DOHH2 (cell line): ENCODE results near the gene COA6.

Experiments used
- H3F3A ChIP-seq: fragments of 200-600 bp; sonication (generic), shearing (Covaris generic); 2 replicates; pipeline ENCODE4 v1.6.0; 2016; ENCODE audit warnings: antibody characterized with exemption, mild to moderate bottlenecking; ENCODE audit not compliant: control insufficient read depth, insufficient read depth
- H3K27ac ChIP-seq: fragments of 200-600 bp; sonication (generic); 2 replicates; pipeline ENCODE4 v1.5.1; 2014; ENCODE audit warnings: low read depth, mild to moderate bottlenecking, low read length, moderate library complexity
- H3K27me3 ChIP-seq: fragments of 200-600 bp; sonication (generic); 2 replicates; pipeline ENCODE4 v1.6.1; 2014; ENCODE audit warnings: mild to moderate bottlenecking, low read length, mixed read lengths; ENCODE audit not compliant: control insufficient read depth
- H3K36me3 ChIP-seq: fragments of 200-600 bp; sonication (generic); 2 replicates; pipeline ENCODE4 v1.6.1; 2014; ENCODE audit warnings: mild to moderate bottlenecking, low read length, moderate library complexity, mixed read lengths; ENCODE audit not compliant: control insufficient read depth
- H3K4me1 ChIP-seq: fragments of 200-600 bp; sonication (generic); 2 replicates; pipeline ENCODE4 v1.6.1; 2014; ENCODE audit warnings: mild to moderate bottlenecking, low read length, mixed read lengths; ENCODE audit not compliant: control insufficient read depth
- H3K4me2 ChIP-seq: fragments of 200-600 bp; sonication (generic); 2 replicates; pipeline ENCODE4 v1.6.0; 2014; ENCODE audit warnings: mild to moderate bottlenecking, low read length, moderate library complexity
- H3K4me3 ChIP-seq: fragments of 200-600 bp; sonication (generic); 2 replicates; pipeline ENCODE4 v1.5.1; 2014; ENCODE audit warnings: mild to moderate bottlenecking, low read length, mixed read lengths
- H3K79me2 ChIP-seq: fragments of 200-600 bp; sonication (generic); 2 replicates; pipeline ENCODE4 v1.6.1; 2014; ENCODE audit warnings: mild to moderate bottlenecking, low read length, mixed read lengths; ENCODE audit not compliant: control insufficient read depth
- H3K9me2 ChIP-seq: fragments of 200-600 bp; sonication (generic); replicated peaks from 2 replicates; pipeline ENCODE4 v1.6.1; 2014; ENCODE audit warnings: mild to moderate bottlenecking, low read length, mixed read lengths; ENCODE audit not compliant: control insufficient read depth
- H3K9me3 ChIP-seq: fragments of 200-600 bp; sonication (generic); 2 replicates; pipeline ENCODE4 v1.6.1; 2014; ENCODE audit warnings: antibody characterized with exemption, low read length, mixed read lengths; ENCODE audit not compliant: control insufficient read depth, insufficient read depth
- H4K20me1 ChIP-seq: fragments of 200-600 bp; sonication (generic); 2 replicates; pipeline ENCODE4 v1.6.0; 2014; ENCODE audit warnings: low read depth, mild to moderate bottlenecking, antibody characterized with exemption, low read length, moderate library complexity; ENCODE audit not compliant: control insufficient read depth, insufficient read depth
- EZH2phosphoT487 ChIP-seq: fragments of 200-600 bp; sonication (generic); IDR thresholded peaks from 2 replicates; pipeline ENCODE4 v1.6.1; 2017; ENCODE audit warnings: borderline replicate concordance, mild to moderate bottlenecking, antibody characterized with exemption, low read length, moderate library complexity, mixed read lengths
- TF ChIP-seq, protein P1 (sequence below): fragments of 200-600 bp; sonication (generic); IDR thresholded peaks from one replicate; pipeline ENCODE4 v1.5.1; 2014; ENCODE audit warnings: antibody characterized with exemption, mild to moderate bottlenecking, low read depth, low read length; ENCODE audit not compliant: poor library complexity, severe bottlenecking

The COA6 gene

DNA sequence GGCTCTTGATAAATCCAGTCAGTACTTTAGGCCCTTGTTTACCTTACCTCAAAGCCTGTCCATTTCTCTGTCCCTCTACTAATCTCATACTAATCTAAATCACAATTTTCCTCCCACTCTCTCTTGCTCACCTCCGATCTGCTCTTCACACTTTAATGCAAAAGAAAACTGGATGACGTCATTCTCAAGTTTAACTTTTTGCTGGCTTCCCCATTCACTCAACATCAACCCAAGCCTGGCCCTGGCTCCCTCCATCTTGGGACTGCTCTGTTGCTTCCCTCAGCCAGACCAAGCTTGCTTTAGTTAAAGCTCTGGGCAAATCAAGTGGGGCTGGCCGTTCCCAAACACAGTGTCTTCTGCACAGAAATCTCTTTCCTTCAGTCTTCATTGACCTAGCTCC, 29.7 kb downstream of the COA6 start:
- Histone ChIP-seq H3K4me2 (no peak overlapping the region), H4K20me1 (no peaks in the 10 kb centered on the region), H3K4me3 (no peak overlapping the region), H3K4me1 (peaks cover 15% of the 10 kb centered on the region), H3K36me3 (peaks cover 6% of the 10 kb centered on the region; the same call in 1 of the 2 replicates), H3K9me3 (no peaks in the 10 kb centered on the region), H3F3A (peaks cover 3% of the 10 kb centered on the region; the same call in 1 of the 2 replicates), H3K79me2 (no peaks in the 10 kb centered on the region), H3K27me3 (no peaks in the 10 kb centered on the region), H3K27ac (no peak overlapping the region), H3K9me2 (no peaks in the 10 kb centered on the region)
- TF ChIP-seq, protein P1, sequence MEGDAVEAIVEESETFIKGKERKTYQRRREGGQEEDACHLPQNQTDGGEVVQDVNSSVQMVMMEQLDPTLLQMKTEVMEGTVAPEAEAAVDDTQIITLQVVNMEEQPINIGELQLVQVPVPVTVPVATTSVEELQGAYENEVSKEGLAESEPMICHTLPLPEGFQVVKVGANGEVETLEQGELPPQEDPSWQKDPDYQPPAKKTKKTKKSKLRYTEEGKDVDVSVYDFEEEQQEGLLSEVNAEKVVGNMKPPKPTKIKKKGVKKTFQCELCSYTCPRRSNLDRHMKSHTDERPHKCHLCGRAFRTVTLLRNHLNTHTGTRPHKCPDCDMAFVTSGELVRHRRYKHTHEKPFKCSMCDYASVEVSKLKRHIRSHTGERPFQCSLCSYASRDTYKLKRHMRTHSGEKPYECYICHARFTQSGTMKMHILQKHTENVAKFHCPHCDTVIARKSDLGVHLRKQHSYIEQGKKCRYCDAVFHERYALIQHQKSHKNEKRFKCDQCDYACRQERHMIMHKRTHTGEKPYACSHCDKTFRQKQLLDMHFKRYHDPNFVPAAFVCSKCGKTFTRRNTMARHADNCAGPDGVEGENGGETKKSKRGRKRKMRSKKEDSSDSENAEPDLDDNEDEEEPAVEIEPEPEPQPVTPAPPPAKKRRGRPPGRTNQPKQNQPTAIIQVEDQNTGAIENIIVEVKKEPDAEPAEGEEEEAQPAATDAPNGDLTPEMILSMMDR = no peak
- TF ChIP-seq EZH2phosphoT487 = no peak

DNA sequence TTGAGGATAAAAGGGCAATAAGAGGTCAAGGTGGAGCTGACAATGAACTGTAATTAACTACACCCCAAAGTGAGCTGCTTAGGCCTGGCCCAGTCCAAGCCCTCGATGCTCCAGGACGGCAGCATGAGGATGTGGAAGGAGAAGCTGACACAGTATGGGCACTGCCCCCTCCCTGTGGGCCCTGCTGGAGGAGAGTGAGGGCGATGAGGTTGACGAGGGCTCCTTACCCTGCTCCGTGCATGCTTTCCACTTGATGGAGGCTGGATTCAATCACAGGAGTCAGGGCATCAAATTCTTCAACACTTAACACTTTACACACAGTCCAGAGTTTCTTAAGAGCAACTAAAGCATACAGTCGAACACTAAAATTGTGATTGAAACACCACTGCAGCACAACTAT, 32.4 kb downstream of the COA6 start:
- Histone ChIP-seq H3K27ac (no peak overlapping the region), H3K4me1 (0 out of 2 replicates have a peak, but pooled peaks cover 3% of the 10 kb centered on the region), H4K20me1 (no peaks in the 10 kb centered on the region), H3K79me2 (no peaks in the 10 kb centered on the region), H3K36me3 (peaks cover 11% of the 10 kb centered on the region; the same call in 1 of the 2 replicates), H3F3A (no peaks in the 10 kb centered on the region; the same call in 1 of the 2 replicates), H3K9me3 (no peaks in the 10 kb centered on the region), H3K4me2 (no peak overlapping the region), H3K9me2 (no peaks in the 10 kb centered on the region), H3K4me3 (no peak overlapping the region), H3K27me3 (no peaks in the 10 kb centered on the region)
- TF ChIP-seq EZH2phosphoT487 = no peak
- TF ChIP-seq, protein P1 = no peak

GRCh38 chr1:234406871-234407270, 33.6 kb downstream of the COA6 start:
- no peak overlapping the region for H3K4me2 ChIP-seq
- no peaks in the 10 kb centered on the region for H3F3A ChIP-seq
- H3K36me3 ChIP-seq = peaks cover 13% of the 10 kb centered on the region; the same call in 1 of the 2 replicates
- no peaks in the 10 kb centered on the region for H3K4me1 ChIP-seq
- no peaks in the 10 kb centered on the region for H4K20me1 ChIP-seq
- H3K27ac ChIP-seq = no peak overlapping the region
- H3K27me3 ChIP-seq = no peaks in the 10 kb centered on the region
- H3K9me2 ChIP-seq = no peaks in the 10 kb centered on the region
- no peaks in the 10 kb centered on the region for H3K79me2 ChIP-seq
- no peak for TF ChIP-seq EZH2phosphoT487
- TF ChIP-seq, protein P1 = no peak
- no peak overlapping the region for H3K4me3 ChIP-seq
- H3K9me3 ChIP-seq = no peaks in the 10 kb centered on the region

DNA sequence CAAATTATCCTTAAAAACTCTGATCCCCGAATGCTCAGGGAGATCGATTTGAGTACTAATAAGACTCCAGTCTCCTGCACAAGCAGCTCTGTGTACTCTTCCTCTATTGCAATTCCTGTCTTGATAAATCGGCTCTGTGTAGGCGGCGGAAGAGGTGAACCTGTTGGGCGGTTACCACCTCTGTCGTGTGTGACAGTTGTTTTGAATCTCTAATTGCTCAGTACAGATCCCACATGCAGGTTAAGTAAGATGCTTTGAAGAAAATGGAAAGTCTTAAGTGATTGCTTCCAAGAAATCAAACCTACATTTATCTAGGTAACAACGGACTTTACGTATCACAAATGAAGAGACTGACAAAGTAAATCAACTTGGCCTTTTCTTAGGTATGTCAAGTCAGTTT, 35.5 kb downstream of the COA6 start:
- Histone ChIP-seq H3K36me3 (peaks cover 25% of the 10 kb centered on the region; the same call in 1 of the 2 replicates), H3K27me3 (no peaks in the 10 kb centered on the region), H4K20me1 (no peaks in the 10 kb centered on the region)

More for the DNA sequence above, 35.5 kb downstream of the COA6 start:
- no peaks in the 10 kb centered on the region for H3F3A ChIP-seq
- H3K27ac ChIP-seq = no peak overlapping the region
- no peaks in the 10 kb centered on the region for H3K9me2 ChIP-seq
- H3K4me2 ChIP-seq = no peak overlapping the region
- H3K4me1 ChIP-seq = no peaks in the 10 kb centered on the region
- no peak overlapping the region for H3K4me3 ChIP-seq
- no peaks in the 10 kb centered on the region for H3K79me2 ChIP-seq
- no peak for TF ChIP-seq EZH2phosphoT487
- TF ChIP-seq, protein P1 = no peak
- H3K9me3 ChIP-seq = no peaks in the 10 kb centered on the region
